Peyer's patch (tissue), 4 donors: ENCODE data around the gene ENTPD8. TPM values are rescaled to one million over a fixed set of nuclear protein-coding genes. Genes with fewer than 3 reads are reported as not detected.

ENCODE experiments used
- DNase-seq, 3 donors: peaks; one replicate each; pipeline ENCODE4 v3.0.0-alpha.2; 2017 to 2019
- H3K27ac ChIP-seq, 4 donors: fragments of 200-600 bp; sonication (generic); one replicate each; pipeline ENCODE4 v1.5.1; 2016 to 2019
- H3K27me3 ChIP-seq, 2 donors: fragments of 200-600 bp; sonication (generic); one replicate each; pipeline ENCODE4 v1.5.1; 2019
- H3K36me3 ChIP-seq, 3 donors: fragments of 200-600 bp; sonication (generic); one replicate each; pipeline ENCODE4 v1.5.1; 2016 to 2019
- H3K4me1 ChIP-seq, 4 donors: fragments of 200-600 bp; sonication (generic); one replicate each; pipeline ENCODE4 v1.5.1; 2016 to 2019
- H3K4me3 ChIP-seq, 4 donors: fragments of 200-600 bp; sonication (generic); 1 replicate in 3 of 4; 2 replicates in 1 of 4; pipeline ENCODE4 v1.5.1; 2016 to 2019; ENCODE audit warnings: mild to moderate bottlenecking in 1 of 4
- H3K9me3 ChIP-seq, 4 donors: fragments of 200-600 bp; sonication (generic); one replicate each; pipeline ENCODE4 v1.5.1; 2016 to 2019; ENCODE audit warnings: mild to moderate bottlenecking in 1 of 4
- CTCF ChIP-seq, 6 experiments: fragments of 450-650 bp in 4 of 6; fragments of 200-600 bp in 2 of 6; sonication (generic) in 1 of 6; IDR thresholded peaks; one replicate each; pipeline ENCODE4 v1.5.1; 2017 to 2019; ENCODE audit warnings: antibody characterized with exemption in 6 of 6, mild to moderate bottlenecking in 3 of 6, moderate library complexity in 1 of 6
- POLR2A ChIP-seq, 2 donors: fragments of 450-650 bp; IDR thresholded peaks; one replicate each; pipeline ENCODE4 v1.5.1; 2017; ENCODE audit warnings: antibody characterized with exemption in 2 of 2, mild to moderate bottlenecking in 2 of 2, moderate library complexity in 2 of 2
- total RNA-seq, 4 donors: library from RNA; depleted of rRNA; stranded (reverse); fragments of >200 nt; gene quantifications; one replicate each; pipeline ENCODE4 v1.1.0, GENCODE V29; 2016

The ENTPD8 gene
- total RNA-seq, 4 donors from 2014 or later = 26.4 to 143 (median 104) TPM

- H3K27me3 ChIP-seq = peaks cover 0 to 4% of the 10 kb centered on the region in 2 donors
Measured at GRCh38 chr9:137439158-137439714, 1.9 kb downstream of the ENTPD8 start.

GRCh38 chr9:137438591-137439157 lies 2.5 kb downstream of the ENTPD8 start:
- Histone ChIP-seq H3K27ac (no peak overlapping the region), H3K36me3 (no peaks in the 10 kb centered on the region), H3K27me3 (peaks cover 0 to 4% of the 10 kb centered on the region in 2 donors), H3K9me3 (no peaks in the 10 kb centered on the region), H3K4me1 (peaks cover 6 to 36% (median 6%) of the 10 kb centered on the region in 4 donors), H3K4me3 (peak overlapping the region in 2 of 4 donors; percentile 0 to 25)
- no peak for TF ChIP-seq CTCF (IDR thresholded peaks at IDR 0.05)
- no peak for TF ChIP-seq POLR2A (IDR thresholded peaks at IDR 0.05)
- no peak for DNase-seq

More at GRCh38 chr9:137439158-137439714, 1.9 kb downstream of the ENTPD8 start:
- peak overlapping the region in 2 of 4 donors; percentile 18 to 21 for H3K4me3 ChIP-seq
- DNase-seq = no peak
- TF ChIP-seq POLR2A (IDR thresholded peaks at IDR 0.05) (no peak), CTCF (IDR thresholded peaks at IDR 0.05) (no peak)
- peaks cover 6 to 36% (median 6%) of the 10 kb centered on the region in 4 donors for H3K4me1 ChIP-seq
- H3K9me3 ChIP-seq = no peaks in the 10 kb centered on the region
- no peaks in the 10 kb centered on the region for H3K36me3 ChIP-seq
- H3K27ac ChIP-seq = no peak overlapping the region

GRCh38 chr9:137437691-137438590 lies 3.2 kb downstream of the ENTPD8 start:
- Histone ChIP-seq H3K4me1 (peaks cover 6 to 36% (median 6%) of the 10 kb centered on the region in 4 donors), H3K36me3 (no peaks in the 10 kb centered on the region), H3K9me3 (no peaks in the 10 kb centered on the region), H3K27ac (peak overlapping the region in 2 of 4 donors; percentile 24 to 76), H3K4me3 (peak overlapping the region in 2 of 4 donors; percentile 17 to 25), H3K27me3 (peaks cover 0 to 4% of the 10 kb centered on the region in 2 donors)
- no peak for TF ChIP-seq CTCF (IDR thresholded peaks at IDR 0.05)
- DNase-seq = no peak

- TF ChIP-seq POLR2A (IDR thresholded peaks at IDR 0.05) (no peak), CTCF (IDR thresholded peaks at IDR 0.05) (no peak)
- no peak for DNase-seq
- Histone ChIP-seq H3K9me3 (no peaks in the 10 kb centered on the region), H3K36me3 (no peaks in the 10 kb centered on the region), H3K4me1 (peaks cover 6 to 36% (median 6%) of the 10 kb centered on the region in 4 donors), H3K27ac (peak overlapping the region in 2 of 4 donors; percentile 24 to 76), H3K4me3 (peak overlapping the region in 2 of 4 donors; percentile 25 to 49), H3K27me3 (peaks cover 0 to 4% of the 10 kb centered on the region in 2 donors)
Measured at GRCh38 chr9:137436761-137437600, 4.2 kb downstream of the ENTPD8 start.
